Progenitor cell of endocrine pancreas (in vitro differentiated cells): ENCODE results near the gene WIPI1. TPM values are rescaled to one million over a fixed set of nuclear protein-coding genes. Genes with fewer than 3 reads are reported as not detected.
"Not testable (repeated sequence)": the region's sequence is repeated elsewhere in the genome, so short reads cannot be mapped to it uniquely, and the experiment has no call there.

ENCODE experiments used
- DNase-seq: peaks from one replicate; pipeline ENCODE4 v3.0.0; 2021; ENCODE audit warnings: low spot score; ENCODE audit not compliant: unreplicated experiment
- H3K27ac Mint-ChIP-seq: 2 replicates; pipeline ENCODE4 v1.8.0; 2021; ENCODE audit warnings: mild to moderate bottlenecking, moderate library complexity, mixed read lengths
- H3K27me3 Mint-ChIP-seq: 2 replicates; pipeline ENCODE4 v1.8.0; 2021; ENCODE audit warnings: mixed read lengths
- H3K36me3 Mint-ChIP-seq: 2 replicates; pipeline ENCODE4 v1.8.0; 2022; ENCODE audit warnings: mixed read lengths; ENCODE audit not compliant: insufficient read depth
- H3K4me1 Mint-ChIP-seq: 2 replicates; pipeline ENCODE4 v1.8.0; 2021; ENCODE audit warnings: low read depth, mixed read lengths
- H3K4me3 Mint-ChIP-seq: 2 replicates; pipeline ENCODE4 v1.8.0; 2021; ENCODE audit warnings: low read depth, mild to moderate bottlenecking, moderate library complexity, mixed read lengths
- H3K9me3 Mint-ChIP-seq: 2 replicates; pipeline ENCODE4 v1.8.0; 2021; ENCODE audit warnings: low read depth, mixed read lengths
- total RNA-seq: library from RNA; stranded (reverse); gene quantifications from 2 replicates; pipeline ENCODE4 v1.2.1, GENCODE V29; 2021
- TF ChIP-seq, protein P1 (sequence below): fragments of 200-600 bp; sonication (generic); IDR thresholded peaks from one replicate; pipeline ENCODE4 v1.5.0; 2021; ENCODE audit warnings: antibody characterized with exemption, mild to moderate bottlenecking; ENCODE audit not compliant: unreplicated experiment

The WIPI1 gene
- total RNA-seq, 1 donor from 2014 or later, result 53.5 TPM

DNA sequence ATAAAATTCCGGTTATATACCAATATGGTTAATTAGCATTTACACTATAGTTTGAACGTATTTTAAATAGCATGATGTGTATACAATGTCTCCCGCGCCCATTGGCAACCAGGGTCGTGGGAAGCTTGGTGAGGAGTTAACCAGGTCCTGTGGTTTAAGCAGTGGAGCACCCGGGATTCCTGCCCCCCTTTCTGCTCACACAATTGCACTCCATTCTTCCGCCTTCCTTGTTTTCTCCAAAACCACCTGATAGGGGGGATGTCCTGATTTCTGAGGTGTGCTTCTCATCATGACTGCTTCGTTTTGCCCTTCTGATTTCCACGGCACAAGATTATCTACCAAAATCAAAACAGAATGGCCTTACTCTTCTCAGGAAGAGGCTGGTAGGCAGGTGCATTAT, 35.8 kb downstream of the WIPI1 start:
- H3K27ac Mint-ChIP-seq, result no peak overlapping the region
- no peak for DNase-seq
- H3K9me3 Mint-ChIP-seq, result peaks cover 7% of the 10 kb centered on the region
- H3K36me3 Mint-ChIP-seq, result peaks cover 36% of the 10 kb centered on the region
- H3K4me1 Mint-ChIP-seq, result no peaks in the 10 kb centered on the region
- TF ChIP-seq, protein P1, sequence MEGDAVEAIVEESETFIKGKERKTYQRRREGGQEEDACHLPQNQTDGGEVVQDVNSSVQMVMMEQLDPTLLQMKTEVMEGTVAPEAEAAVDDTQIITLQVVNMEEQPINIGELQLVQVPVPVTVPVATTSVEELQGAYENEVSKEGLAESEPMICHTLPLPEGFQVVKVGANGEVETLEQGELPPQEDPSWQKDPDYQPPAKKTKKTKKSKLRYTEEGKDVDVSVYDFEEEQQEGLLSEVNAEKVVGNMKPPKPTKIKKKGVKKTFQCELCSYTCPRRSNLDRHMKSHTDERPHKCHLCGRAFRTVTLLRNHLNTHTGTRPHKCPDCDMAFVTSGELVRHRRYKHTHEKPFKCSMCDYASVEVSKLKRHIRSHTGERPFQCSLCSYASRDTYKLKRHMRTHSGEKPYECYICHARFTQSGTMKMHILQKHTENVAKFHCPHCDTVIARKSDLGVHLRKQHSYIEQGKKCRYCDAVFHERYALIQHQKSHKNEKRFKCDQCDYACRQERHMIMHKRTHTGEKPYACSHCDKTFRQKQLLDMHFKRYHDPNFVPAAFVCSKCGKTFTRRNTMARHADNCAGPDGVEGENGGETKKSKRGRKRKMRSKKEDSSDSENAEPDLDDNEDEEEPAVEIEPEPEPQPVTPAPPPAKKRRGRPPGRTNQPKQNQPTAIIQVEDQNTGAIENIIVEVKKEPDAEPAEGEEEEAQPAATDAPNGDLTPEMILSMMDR, result no peak
- no peaks in the 10 kb centered on the region for H3K27me3 Mint-ChIP-seq
- no peak overlapping the region for H3K4me3 Mint-ChIP-seq

DNA sequence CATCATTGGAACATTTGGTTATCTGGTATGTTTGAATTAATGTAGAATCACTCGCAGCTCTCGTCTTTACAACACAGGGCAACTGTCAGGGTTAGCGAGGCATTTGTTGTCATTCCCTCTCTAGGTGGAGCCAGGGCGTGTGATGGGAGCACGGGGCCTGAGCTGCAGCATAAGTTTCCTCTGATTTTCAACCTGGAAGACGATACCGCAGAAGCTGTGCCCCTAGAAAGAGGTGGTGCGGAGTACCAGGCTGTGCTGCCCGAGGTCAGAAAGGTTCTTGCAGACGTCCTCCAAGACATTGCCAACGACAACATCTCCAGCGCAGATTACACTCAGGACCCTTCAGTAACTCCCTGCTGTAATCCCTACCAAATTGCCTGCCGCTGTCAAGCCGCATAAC, 37.2 kb downstream of the WIPI1 start:
- Mint-ChIP-seq H3K9me3 (peaks cover 21% of the 10 kb centered on the region), H3K27ac (no peak overlapping the region), H3K4me1 (no peaks in the 10 kb centered on the region), H3K4me3 (no peak overlapping the region), H3K36me3 (peaks cover 39% of the 10 kb centered on the region), H3K27me3 (no peaks in the 10 kb centered on the region)
- TF ChIP-seq, protein P1, result no peak
- no peak for DNase-seq

DNA sequence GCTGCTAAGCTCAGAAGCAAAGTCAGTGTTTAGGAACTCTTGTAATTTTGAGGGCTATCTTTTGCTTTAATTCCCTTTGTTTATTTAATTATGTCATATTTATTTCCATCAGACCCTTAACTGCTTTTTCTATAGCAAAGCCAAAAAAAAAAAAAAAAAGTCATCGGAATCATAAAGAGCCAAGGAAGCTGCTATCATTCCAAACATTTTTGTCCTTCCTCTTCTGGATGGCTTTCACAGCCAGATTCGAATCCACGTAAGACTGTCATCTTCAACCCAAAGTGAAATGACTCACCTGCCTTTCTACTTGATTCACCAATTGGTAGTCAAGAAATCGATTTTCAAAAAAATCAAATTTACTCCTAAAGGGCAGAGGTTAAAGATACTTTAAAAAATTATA, 38.4 kb downstream of the WIPI1 start:
- TF ChIP-seq, protein P1, result no peak
- Mint-ChIP-seq H3K9me3 (peaks cover 27% of the 10 kb centered on the region), H3K27me3 (no peaks in the 10 kb centered on the region), H3K36me3 (peaks cover 41% of the 10 kb centered on the region), H3K4me1 (no peaks in the 10 kb centered on the region), H3K27ac (no peak overlapping the region), H3K4me3 (no peak overlapping the region)
- DNase-seq, result no peak

DNA sequence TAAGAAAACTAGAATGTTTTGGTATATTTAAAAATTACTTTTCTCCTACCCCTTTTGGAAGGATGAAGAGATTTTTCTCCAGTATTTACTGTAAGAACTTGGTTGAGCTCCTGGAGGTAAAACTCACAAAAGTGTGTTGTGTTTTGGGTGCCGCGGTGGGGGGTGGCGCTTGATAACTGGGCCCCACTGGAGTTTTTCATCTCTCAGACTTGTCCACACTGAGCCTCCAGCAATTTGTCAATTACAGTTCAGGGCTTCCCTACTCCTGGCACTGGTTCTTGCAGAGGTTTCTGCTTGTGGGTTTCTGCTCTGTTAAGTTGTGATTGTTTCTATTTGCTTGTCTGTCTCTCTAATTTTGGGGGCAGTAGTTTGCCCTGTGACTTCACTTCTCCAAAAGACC, 40.0 kb downstream of the WIPI1 start:
- Mint-ChIP-seq H3K4me3 (no peak overlapping the region), H3K27me3 (no peaks in the 10 kb centered on the region), H3K4me1 (no peaks in the 10 kb centered on the region), H3K36me3 (peaks cover 39% of the 10 kb centered on the region), H3K27ac (no peak overlapping the region), H3K9me3 (peaks cover 27% of the 10 kb centered on the region)
- TF ChIP-seq, protein P1, result no peak
- DNase-seq, result no peak

DNA sequence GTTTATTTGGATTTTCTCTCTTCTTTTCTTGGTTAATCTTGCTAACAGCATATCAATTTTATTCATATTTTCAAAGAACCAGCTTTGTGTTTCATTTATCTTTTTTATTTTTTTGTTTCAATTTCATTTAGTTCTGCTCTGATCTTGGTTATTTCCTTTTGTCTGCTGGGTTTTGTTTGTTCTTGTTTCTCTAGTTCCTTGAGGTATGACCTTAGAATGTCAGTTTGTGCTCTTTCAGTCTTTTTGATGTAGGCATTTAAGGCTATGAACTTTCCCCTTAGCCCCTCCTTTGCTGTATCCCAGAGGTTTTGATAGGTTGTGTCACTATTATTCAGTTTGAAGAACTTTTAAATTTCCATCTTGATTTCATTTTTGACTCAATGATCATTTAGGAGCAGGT, 42.4 kb downstream of the WIPI1 start:
- DNase-seq, H3K27me3 Mint-ChIP-seq, H3K4me3 Mint-ChIP-seq, H3K4me1 Mint-ChIP-seq, H3K27ac Mint-ChIP-seq: not testable (repeated sequence)
- Mint-ChIP-seq H3K36me3 (peaks cover 22% of the 10 kb centered on the region), H3K9me3 (peaks cover 27% of the 10 kb centered on the region)

DNA sequence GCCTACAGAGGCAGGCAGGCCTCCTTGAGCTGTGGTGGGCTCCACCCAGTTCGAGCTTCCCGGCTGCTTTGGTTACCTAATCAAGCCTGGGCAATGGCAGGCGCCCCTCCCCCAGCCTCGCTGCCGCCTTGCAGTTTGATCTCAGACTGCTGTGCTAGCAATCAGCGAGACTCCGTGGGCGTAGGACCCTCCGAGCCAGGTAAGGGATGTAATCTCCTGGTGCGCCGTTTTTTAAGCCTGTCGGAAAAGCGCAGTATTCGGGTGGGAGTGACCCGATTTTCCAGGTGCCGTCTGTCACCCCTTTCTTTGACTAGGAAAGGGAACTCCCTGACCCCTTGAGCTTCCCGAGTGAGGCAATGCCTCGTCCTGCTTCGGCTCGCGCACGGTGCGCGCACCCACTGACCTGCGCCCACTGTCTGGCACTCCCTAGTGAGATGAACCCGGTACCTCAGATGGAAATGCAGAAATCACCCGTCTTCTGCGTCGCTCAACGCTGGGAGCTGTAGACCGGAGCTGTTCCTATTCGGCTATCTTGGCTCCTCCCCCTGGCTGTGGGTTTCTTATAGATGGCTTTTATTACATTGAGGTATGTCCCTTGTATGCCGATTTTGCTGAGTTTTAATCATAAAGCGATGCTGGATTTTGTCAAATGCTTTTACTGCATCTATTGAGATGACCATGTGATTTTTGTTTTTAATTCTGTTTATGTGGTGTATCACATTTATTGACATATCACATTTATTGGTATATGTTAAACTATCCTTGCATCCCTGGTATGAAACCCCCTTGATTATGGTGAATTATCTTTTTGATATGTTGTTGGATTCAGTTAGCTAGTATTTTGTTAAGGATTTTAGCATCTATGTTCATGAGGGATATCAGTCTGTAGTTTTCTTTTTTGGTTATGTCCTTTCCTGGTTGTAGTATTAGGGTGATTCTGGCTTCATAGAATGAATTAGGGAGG, 43.4 kb downstream of the WIPI1 start:
- not testable (repeated sequence) for H3K27me3 Mint-ChIP-seq, H3K4me1 Mint-ChIP-seq, H3K27ac Mint-ChIP-seq, DNase-seq
- Mint-ChIP-seq H3K36me3 (peaks cover 16% of the 10 kb centered on the region), H3K4me3 (peak overlapping the region; percentile 78), H3K9me3 (peaks cover 27% of the 10 kb centered on the region)

DNA sequence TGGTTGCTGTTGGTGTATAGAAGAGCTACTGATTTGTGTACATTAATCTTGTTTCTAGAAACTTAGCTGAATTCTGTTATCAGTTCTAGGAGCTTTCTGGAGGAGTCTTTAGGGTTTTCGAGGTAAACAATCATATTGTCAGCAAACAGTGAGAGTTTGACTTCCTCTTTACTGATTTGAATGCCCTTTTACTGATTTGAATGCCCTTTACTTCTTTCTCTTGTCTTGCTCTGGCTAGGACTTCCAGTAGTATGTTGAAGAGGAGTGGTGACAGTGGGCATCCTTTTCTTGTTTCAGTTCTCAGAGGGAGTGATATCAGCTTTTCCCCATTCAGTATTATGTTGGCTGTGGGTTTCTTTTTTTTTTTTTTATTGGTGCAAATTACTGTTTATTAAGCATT, 49.6 kb downstream of the WIPI1 start:
- not testable (repeated sequence) for H3K27ac Mint-ChIP-seq, H3K27me3 Mint-ChIP-seq, H3K36me3 Mint-ChIP-seq, DNase-seq, H3K4me3 Mint-ChIP-seq, H3K4me1 Mint-ChIP-seq
- peaks cover 33% of the 10 kb centered on the region for H3K9me3 Mint-ChIP-seq

DNA sequence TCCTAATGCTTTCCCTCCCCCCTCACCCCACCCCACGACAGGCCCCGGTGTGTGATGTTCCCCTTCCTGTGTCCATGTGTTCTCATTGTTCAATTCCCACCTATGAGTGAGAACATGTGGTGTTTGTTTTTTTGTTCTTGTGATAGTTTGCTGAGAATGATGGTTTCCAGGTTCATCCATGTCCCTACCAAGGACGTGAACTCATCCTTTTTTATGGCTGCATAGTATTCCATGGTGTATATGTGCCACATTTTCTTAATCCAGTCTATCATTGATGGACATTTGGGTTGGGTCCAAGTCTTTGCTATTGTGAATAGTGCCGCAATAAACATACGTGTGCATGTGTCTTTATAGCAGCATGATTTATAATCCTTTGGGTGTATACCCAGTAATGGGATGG, 53.5 kb downstream of the WIPI1 start:
- not testable (repeated sequence) for DNase-seq, H3K27ac Mint-ChIP-seq, H3K27me3 Mint-ChIP-seq, H3K4me3 Mint-ChIP-seq, H3K4me1 Mint-ChIP-seq, H3K36me3 Mint-ChIP-seq
- H3K9me3 Mint-ChIP-seq, result peaks cover 33% of the 10 kb centered on the region
